Trophoblast cell (in vitro differentiated cells and primary cell): Measurements from ENCODE around the gene DBR1.

ENCODE experiments used
- DNase-seq, 2 donors: peaks; one replicate each; pipeline ENCODE4 v3.0.0-alpha.2; 2016
- H2AFZ ChIP-seq: 2 replicates; pipeline ENCODE4 v1.6.1; 2013; ENCODE audit warnings: low read length, moderate library complexity, mild to moderate bottlenecking; ENCODE audit not compliant: insufficient read depth, poor library complexity
- H2AK5ac ChIP-seq: 2 replicates; pipeline ENCODE4 v1.6.1; 2013; ENCODE audit warnings: mild to moderate bottlenecking, low read length
- H2BK120ac ChIP-seq: 2 replicates; pipeline ENCODE4 v1.6.1; 2013; ENCODE audit warnings: low read length, mild to moderate bottlenecking, moderate library complexity; ENCODE audit not compliant: insufficient read depth, poor library complexity
- H2BK12ac ChIP-seq: 2 replicates; pipeline ENCODE4 v1.6.1; 2013; ENCODE audit warnings: mild to moderate bottlenecking, low read length, moderate library complexity
- H2BK5ac ChIP-seq: 2 replicates; pipeline ENCODE4 v1.6.1; 2013; ENCODE audit warnings: low read length, low read depth, moderate library complexity, mild to moderate bottlenecking; ENCODE audit not compliant: poor library complexity
- H3K14ac ChIP-seq: 2 replicates; pipeline ENCODE4 v1.6.1; 2013; ENCODE audit warnings: mild to moderate bottlenecking, low read length
- H3K18ac ChIP-seq: 2 replicates; pipeline ENCODE4 v1.6.1; 2013; ENCODE audit warnings: mild to moderate bottlenecking, low read length
- H3K23ac ChIP-seq: 2 replicates; pipeline ENCODE4 v1.6.1; 2013; ENCODE audit warnings: low read length
- H3K27ac ChIP-seq: 2 replicates; pipeline ENCODE4 v1.5.1; 2013; ENCODE audit warnings: low read depth, mild to moderate bottlenecking, inconsistent platforms, low read length, moderate library complexity
- H3K27me3 ChIP-seq: 2 replicates; pipeline ENCODE4 v1.6.1; 2013; ENCODE audit warnings: inconsistent platforms, mild to moderate bottlenecking, low read length, moderate library complexity; ENCODE audit not compliant: insufficient read depth
- H3K36me3 ChIP-seq, 2 experiments: 1 replicate in 1 of 2; 2 replicates in 1 of 2; pipeline ENCODE4 v1.6.1; 2013; ENCODE audit warnings: low read length in 2 of 2, mild to moderate bottlenecking in 2 of 2, moderate library complexity in 1 of 2; ENCODE audit not compliant: insufficient read depth in 2 of 2, control insufficient read depth in 1 of 2
- H3K4ac ChIP-seq: 2 replicates; pipeline ENCODE4 v1.6.1; 2013; ENCODE audit warnings: low read depth, mild to moderate bottlenecking, low read length, moderate library complexity
- H3K4me1 ChIP-seq, 2 experiments: 1 replicate in 1 of 2; 2 replicates in 1 of 2; pipeline ENCODE4 v1.6.1; 2013; ENCODE audit warnings: low read length in 2 of 2, mild to moderate bottlenecking in 2 of 2, moderate library complexity in 1 of 2; ENCODE audit not compliant: insufficient read depth in 2 of 2, control insufficient read depth in 1 of 2
- H3K4me2 ChIP-seq: 2 replicates; pipeline ENCODE4 v1.6.1; 2013; ENCODE audit warnings: inconsistent platforms, mild to moderate bottlenecking, low read length, moderate library complexity
- H3K4me3 ChIP-seq: 2 replicates; pipeline ENCODE4 v1.5.1; 2013; ENCODE audit warnings: mild to moderate bottlenecking, low read depth, low read length, inconsistent platforms
- H3K79me1 ChIP-seq: one replicate; pipeline ENCODE4 v1.6.1; 2013; ENCODE audit warnings: low read length
- H3K79me2 ChIP-seq: 2 replicates; pipeline ENCODE4 v1.6.1; 2013; ENCODE audit warnings: low read length, mild to moderate bottlenecking; ENCODE audit not compliant: control insufficient read depth, insufficient read depth, poor library complexity
- H3K9ac ChIP-seq: 2 replicates; pipeline ENCODE4 v1.6.1; 2013; ENCODE audit warnings: mild to moderate bottlenecking, low read length
- H3K9me3 ChIP-seq: 2 replicates; pipeline ENCODE4 v1.6.1; 2013; ENCODE audit warnings: low read depth, mild to moderate bottlenecking, control low read depth, inconsistent platforms, low read length; ENCODE audit not compliant: insufficient read depth
- H4K12ac ChIP-seq: 2 replicates; pipeline ENCODE4 v1.6.1; 2013; ENCODE audit warnings: low read depth, mild to moderate bottlenecking, low read length, moderate library complexity
- H4K8ac ChIP-seq: 2 replicates; pipeline ENCODE4 v1.6.1; 2013; ENCODE audit warnings: low read depth, mild to moderate bottlenecking, low read length, moderate library complexity
- H4K91ac ChIP-seq: one replicate; pipeline ENCODE4 v1.6.1; 2013; ENCODE audit warnings: low read depth, mild to moderate bottlenecking, low read length, moderate library complexity
- WGBS: extraction: QIAGEN DNeasy Blood & Tissue Kit; methylation state at CpG from one replicate; pipeline ENCODE4 v1.1.7; 2013; ENCODE audit warnings: missing lambda C conversion rate; ENCODE audit not compliant: insufficient read length, insufficient coverage; ENCODE audit errors: extremely low coverage; 5-methylcytosine and 5-hydroxymethylcytosine counted together

DBR1 gene

DNA sequence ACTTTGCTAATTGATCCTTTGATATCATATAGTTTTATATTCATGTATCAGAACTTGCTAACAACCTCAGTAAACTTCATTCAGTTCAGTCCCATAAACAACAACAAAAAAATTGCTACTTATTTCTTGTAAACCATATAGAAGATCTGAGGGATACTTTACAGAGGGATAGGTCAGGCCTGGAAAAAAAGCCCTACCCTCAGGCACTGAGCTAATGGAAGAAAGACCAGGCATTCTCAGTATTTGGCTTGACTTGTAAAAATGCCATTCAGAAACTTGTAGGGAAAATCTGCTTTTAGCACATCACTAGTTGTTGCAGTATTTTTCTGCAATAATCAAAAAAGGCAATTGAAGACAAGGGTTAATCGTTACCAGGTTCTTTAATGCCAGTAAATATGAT is 45.5 kb upstream of the DBR1 start:
- no CpG with 5 or more reads among the region's 1 CpG for WGBS
- Histone ChIP-seq H3K18ac (no peak overlapping the region), H3K4ac (no peak overlapping the region), H3K79me1 (no peaks in the 10 kb centered on the region), H3K4me2 (no peak overlapping the region), H3K9me3 (no peaks in the 10 kb centered on the region), H4K12ac (no peak overlapping the region), H2AFZ (no peak overlapping the region), H3K9ac (no peak overlapping the region), H2BK12ac (no peak overlapping the region), H3K79me2 (no peaks in the 10 kb centered on the region), H3K4me1 (peaks cover 0 to 3% of the 10 kb centered on the region in 2 experiments), H3K4me3 (no peak overlapping the region), H3K27ac (no peak overlapping the region), H4K91ac (no peak overlapping the region), H2AK5ac (no peak overlapping the region), H2BK120ac (no peak overlapping the region), H4K8ac (no peak overlapping the region), H3K23ac (no peak overlapping the region), H2BK5ac (no peak overlapping the region), H3K14ac (no peak overlapping the region), H3K36me3 (peaks cover 11 to 17% of the 10 kb centered on the region in 2 experiments), H3K27me3 (no peaks in the 10 kb centered on the region)
- DNase-seq: peak; percentile 44 to 81

DNA sequence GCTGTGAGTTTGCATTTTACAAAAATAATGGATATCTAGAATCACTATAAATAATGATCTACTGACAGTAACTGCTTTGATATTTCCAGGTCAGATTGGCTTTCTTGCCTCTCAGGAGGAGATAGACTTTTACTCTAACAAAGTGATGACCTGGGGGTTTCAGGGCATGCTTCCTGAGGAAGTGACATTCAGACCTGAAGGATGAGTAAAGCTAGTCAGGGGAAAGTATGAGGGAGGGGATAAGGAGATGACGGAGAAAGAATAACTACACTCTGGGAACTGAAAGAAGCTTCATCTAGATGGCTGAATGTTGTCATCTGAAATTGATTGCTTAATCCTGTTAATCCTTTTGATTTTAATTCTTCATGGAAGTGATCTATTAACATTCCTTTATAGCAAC is 44.5 kb upstream of the DBR1 start:
- no peak overlapping the region for H3K4me3 ChIP-seq

DNA sequence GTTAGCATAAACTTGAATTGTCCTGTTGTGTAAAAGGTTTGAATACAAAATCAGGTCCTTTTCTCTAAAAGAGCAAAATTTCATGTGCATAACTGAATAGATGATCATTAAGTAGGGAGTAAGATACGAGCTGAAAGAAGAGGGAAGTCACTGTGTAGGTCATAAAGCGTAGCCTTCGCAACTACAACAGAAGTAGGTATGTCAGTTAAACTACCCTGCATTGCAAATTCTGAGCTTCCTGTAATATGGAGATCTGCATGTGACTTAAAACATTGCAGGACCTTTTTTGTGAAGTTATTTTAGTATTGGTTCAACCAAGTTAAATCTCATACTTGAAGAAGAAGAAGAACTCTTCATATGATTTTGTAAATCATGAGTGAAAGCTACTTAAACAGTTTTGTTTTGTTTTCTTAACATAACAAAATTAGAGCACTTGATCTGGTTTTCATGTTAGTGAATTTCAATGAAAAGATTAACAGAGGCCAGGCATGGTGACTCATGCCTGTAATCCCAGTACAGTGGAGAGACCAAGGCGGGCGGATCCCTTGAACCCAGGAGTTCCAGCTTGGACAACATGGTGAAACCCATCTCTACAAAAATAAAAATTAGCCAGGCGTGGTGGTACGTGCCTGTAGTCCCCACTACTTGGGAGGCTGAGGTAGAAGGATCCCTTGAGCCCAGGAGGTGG is 38.8 kb upstream of the DBR1 start:
- Histone ChIP-seq H4K91ac (no peak overlapping the region), H3K4ac (no peak overlapping the region), H2BK120ac (no peak overlapping the region), H3K9me3 (no peaks in the 10 kb centered on the region), H3K27me3 (no peaks in the 10 kb centered on the region), H3K14ac (no peak overlapping the region), H4K12ac (no peak overlapping the region), H3K23ac (no peak overlapping the region), H3K4me1 (no peaks in the 10 kb centered on the region), H3K79me2 (no peaks in the 10 kb centered on the region), H3K4me3 (no peak overlapping the region), H4K8ac (no peak overlapping the region), H3K79me1 (no peaks in the 10 kb centered on the region), H2BK12ac (no peak overlapping the region), H3K36me3 (no peaks in the 10 kb centered on the region), H2AFZ (no peak overlapping the region), H3K4me2 (no peak overlapping the region), H2BK5ac (no peak overlapping the region), H3K9ac (no peak overlapping the region), H3K18ac (no peak overlapping the region), H3K27ac (no peak overlapping the region), H2AK5ac (no peak overlapping the region)
- DNase-seq: no peak
- no CpG with 5 or more reads among the region's 7 CpGs for whole genome bisulfite sequencing

More for the DNA sequence above, 44.5 kb upstream of the DBR1 start:
- Histone ChIP-seq H3K23ac (no peak overlapping the region), H3K79me1 (no peaks in the 10 kb centered on the region), H3K18ac (no peak overlapping the region), H3K9me3 (no peaks in the 10 kb centered on the region), H2AK5ac (no peak overlapping the region), H2AFZ (no peak overlapping the region), H4K12ac (no peak overlapping the region), H3K4ac (no peak overlapping the region), H3K27me3 (no peaks in the 10 kb centered on the region), H4K91ac (no peak overlapping the region), H3K4me2 (no peak overlapping the region), H2BK120ac (no peak overlapping the region), H2BK12ac (no peak overlapping the region), H3K79me2 (no peaks in the 10 kb centered on the region), H3K36me3 (peaks cover 6 to 10% of the 10 kb centered on the region in 2 experiments), H4K8ac (no peak overlapping the region), H3K4me1 (peaks cover 0 to 3% of the 10 kb centered on the region in 2 experiments), H3K9ac (no peak overlapping the region), H3K27ac (no peak overlapping the region), H2BK5ac (no peak overlapping the region), H3K14ac (no peak overlapping the region)
- DNase-seq: peak; percentile 12 to 73
- no CpG with 5 or more reads among the region's 1 CpG for WGBS

DNA sequence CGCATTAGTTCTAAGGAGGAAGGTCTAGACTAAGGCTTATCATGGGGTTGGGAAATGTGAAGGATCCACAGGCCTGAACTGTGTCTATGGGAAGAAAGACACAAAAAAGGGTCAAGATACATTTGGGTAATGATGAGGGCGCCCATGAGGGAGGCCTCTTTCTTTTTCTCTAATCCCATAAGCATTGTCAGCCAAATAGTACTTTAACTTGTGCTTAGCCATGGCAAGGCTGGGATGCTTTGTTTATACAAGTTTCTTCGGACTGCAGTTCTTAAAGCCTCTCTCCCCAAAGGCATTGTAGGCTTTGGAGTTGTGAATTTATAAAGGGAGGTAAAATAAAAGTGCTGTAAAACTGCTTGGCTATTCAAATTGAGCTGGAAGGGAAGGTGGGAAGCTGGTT is 35.8 kb upstream of the DBR1 start:
- H3K9me3 ChIP-seq: no peaks in the 10 kb centered on the region
- H4K91ac ChIP-seq: no peak overlapping the region
- H3K4ac ChIP-seq: peak overlapping the region; percentile 64
- no peaks in the 10 kb centered on the region for H3K4me1 ChIP-seq
- H3K36me3 ChIP-seq: no peaks in the 10 kb centered on the region
- no peak overlapping the region for H2AK5ac ChIP-seq
- no peak overlapping the region for H2BK120ac ChIP-seq
- H3K23ac ChIP-seq: no peak overlapping the region
- no CpG with 5 or more reads among the region's 3 CpGs for WGBS
- peaks cover under 1% of the 10 kb centered on the region for H3K79me2 ChIP-seq
- no peak overlapping the region for H3K4me3 ChIP-seq
- H3K18ac ChIP-seq: no peak overlapping the region
- no peak overlapping the region for H3K4me2 ChIP-seq
- H3K14ac ChIP-seq: no peak overlapping the region
- H3K79me1 ChIP-seq: no peaks in the 10 kb centered on the region
- no peak overlapping the region for H2BK5ac ChIP-seq
- no peak overlapping the region for H3K27ac ChIP-seq
- no peak overlapping the region for H2AFZ ChIP-seq
- H4K8ac ChIP-seq: no peak overlapping the region
- H3K9ac ChIP-seq: no peak overlapping the region
- DNase-seq: no peak
- no peak overlapping the region for H2BK12ac ChIP-seq
- no peaks in the 10 kb centered on the region for H3K27me3 ChIP-seq
- no peak overlapping the region for H4K12ac ChIP-seq
